Fibroblast of skin of back (primary cell): Measurements from ENCODE around the gene RAB5IF. TPM values are rescaled to one million over a fixed set of nuclear protein-coding genes. Genes with fewer than 3 reads are reported as not detected.
"Not testable (repeated sequence)": the region's sequence is repeated elsewhere in the genome, so short reads cannot be mapped to it uniquely, and the experiment has no call there.

ENCODE experiments used
- DNase-seq: peaks from one replicate; pipeline ENCODE4 v3.0.0-alpha.2; 2013
- polyA plus RNA-seq, 2 experiments: library from polyadenylated mRNA; unstranded; fragments of 120-200 nt; gene quantifications; one replicate each; pipeline ENCODE4 v1.2.1, GENCODE V29; 2013; ENCODE audit not compliant: insufficient read length in 2 of 2

The RAB5IF gene
- polyA plus RNA-seq (2013, experiment 1 of 2; ENCODE audit: insufficient read length): 99.3 TPM
- polyA plus RNA-seq (2013, experiment 2 of 2; ENCODE audit: insufficient read length): 48.1 TPM

GRCh38 chr20:36605399-36606157, at the start of gene RAB5IF:
RAB5IF (plus strand) TSS chr20:36605779; CDS start chr20:36605952, 173 bp downstream.
- peak; percentile 97 for DNase-seq

DNA sequence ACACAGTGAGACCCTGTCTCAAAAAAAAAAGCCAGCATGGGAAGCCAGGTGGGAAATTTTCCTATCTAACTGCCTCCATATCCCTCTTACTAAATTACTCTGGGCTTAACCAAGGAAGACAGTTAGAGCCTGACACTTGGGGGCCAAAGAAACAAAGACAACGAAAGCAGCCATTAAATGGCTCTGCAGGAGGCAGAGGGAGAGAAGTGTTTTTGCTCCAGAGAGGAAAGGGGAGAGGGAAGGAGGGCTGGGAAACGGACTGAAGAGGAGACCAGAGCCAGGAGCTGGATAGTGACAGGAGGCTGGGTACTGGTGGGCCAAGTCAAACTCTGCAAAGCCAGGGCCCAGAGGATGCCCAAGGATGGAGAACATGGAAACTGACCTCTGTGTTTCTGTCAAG, 42.9 kb upstream of the RAB5IF start:
- DNase-seq: no peak

DNA sequence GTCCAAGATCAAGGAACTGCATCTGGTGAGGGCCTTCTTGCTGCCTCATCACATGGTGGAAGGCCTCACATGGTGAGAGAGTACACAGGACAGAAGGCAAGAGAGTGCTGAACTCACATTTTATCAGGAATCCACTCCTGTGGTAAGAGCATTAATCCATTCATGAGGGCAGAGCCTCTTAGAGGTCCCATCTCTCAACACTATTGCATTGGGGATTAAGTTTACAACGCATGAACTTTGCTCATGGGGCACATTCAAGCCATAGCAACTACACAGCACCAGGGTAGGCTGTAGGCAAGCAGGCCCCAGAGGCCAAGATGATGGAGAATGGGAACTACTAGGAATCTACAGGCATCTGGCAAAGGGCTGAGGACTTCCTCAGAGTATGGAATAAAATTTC, 42.2 kb upstream of the RAB5IF start:
- no peak for DNase-seq

DNA sequence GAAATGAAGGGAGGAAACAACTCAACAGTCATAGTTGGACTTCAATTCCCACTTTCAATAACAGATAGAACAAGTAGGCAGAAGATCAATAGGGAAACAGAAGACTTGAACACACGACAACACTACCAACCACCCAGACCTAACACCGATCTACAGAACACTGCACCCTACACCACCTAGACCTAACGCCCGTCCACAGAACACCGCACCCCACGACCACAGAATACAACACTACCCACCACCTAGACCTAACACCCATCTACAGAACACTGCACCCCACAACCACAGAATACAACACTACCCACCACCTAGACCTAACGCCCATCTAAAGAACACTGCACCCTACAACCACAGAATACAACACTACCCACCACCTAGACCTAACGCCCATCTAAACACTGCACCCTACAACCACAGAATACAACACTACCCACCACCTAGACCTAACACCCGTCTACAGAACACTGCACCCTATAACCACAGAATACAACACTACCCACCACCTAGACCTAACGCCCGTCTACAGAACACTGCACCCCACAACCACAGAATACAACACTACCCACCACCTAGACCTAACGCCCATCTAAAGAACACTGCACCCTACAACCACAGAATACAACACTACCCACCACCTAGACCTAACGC, 41.4 kb upstream of the RAB5IF start:
- not testable (repeated sequence) for DNase-seq

DNA sequence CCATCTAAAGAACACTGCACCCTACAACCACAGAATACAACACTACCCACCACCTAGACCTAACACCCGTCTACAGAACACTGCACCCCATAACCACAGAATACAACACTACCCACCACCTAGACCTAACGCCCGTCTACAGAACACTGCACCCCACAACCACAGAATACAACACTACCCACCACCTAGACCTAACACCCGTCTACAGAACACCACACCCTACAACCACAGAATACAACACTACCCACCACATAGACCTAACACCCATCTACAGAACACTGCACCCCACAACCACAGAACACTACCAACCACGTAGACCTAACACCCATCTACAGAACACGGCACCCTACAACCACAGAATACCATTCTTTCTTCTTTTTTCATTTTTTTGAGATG, 40.9 kb upstream of the RAB5IF start:
- not testable (repeated sequence) for DNase-seq

GRCh38 chr20:36565520-36565919, 40.1 kb upstream of the RAB5IF start:
- no peak for DNase-seq

DNA sequence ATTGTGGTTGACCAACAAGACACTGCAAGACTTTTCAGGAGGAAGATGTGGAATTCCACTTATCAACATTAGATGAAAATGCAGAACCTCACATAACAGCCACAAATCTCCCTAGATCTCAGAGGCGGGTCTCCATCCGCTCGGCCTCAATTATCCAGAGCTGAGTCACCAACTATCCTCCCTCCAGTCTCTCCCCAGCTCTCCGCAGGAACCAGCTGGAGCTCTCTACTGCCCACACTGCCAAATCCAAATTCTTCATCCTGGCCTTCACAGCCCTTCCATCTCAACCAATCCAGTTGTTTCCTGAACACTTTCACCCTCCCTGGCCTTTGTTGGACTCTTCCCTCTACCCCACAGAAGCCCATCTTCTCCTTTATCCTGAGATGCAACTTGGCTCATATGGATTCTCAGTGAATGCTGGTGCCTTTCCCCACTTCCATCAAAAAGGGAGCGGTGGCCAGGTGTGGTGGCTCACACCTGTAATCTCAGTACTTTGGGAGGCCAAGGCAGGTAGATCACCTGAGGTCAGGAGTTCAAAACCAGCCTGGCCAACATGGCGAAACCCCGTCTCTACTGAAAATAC, 35.6 kb upstream of the RAB5IF start:
- peak; percentile 65 for DNase-seq

DNA sequence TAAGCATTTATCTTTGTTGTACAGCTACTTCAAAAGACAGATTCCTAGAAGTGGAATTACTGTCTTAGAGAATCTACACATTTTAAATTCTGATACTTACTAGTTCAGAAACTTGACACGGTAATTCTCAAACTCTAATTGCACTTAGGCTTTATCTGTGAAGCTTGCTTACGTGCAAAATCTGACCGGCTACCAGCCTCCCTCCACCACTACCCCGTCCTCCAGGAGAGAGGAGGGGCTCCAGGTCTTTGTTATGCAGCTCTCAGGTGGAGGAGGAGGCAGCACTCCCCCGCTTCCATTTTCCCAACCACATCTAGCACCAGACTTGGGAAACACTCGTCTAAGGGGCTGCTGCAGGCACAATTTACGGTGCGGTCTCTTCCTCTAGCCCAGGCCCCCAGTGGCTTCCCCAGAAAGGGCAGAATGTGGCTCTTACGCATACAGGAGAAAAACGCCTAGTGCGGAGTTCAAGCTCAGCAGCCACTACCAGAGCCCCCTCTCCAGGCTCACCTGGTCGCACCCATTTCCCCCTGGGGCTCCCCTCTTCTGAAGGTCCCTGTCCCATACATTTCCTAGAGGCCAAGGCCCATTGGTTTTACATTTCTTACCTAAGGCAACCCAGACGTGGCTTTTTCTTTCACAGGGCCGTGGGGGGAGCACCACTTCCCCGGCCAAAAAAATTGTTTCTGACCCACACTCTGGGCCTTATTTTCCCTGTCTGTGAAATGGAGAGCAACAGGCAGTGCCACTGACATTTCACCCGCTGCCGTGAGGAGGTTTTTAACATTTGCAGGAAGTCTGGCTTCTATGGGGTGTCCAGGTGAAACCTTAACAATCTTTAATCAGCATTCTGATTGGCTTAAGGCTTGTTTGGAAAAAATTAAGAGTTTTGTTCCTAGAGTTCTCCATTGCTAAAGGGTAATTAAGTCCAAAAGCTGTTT, 33.7 kb upstream of the RAB5IF start:
- no peak for DNase-seq

DNA sequence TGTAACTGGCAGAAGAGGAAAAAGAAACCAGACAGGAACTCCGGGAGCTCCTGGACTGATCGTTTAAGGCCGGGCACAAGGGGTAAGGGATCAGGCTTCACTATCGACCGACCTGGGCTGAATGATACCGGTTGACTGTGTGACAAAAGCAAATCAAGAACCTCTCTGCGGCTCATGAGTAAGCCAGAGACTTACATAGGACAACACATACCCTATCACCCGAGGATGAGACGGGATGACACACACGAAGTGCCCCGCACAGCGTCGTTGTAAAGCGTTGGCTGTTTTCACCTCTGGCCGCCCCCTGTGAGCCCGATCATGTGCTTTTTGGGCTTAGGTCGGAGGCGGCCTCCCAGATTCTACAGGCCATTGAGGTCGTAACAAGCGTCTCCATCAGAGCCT, 32.9 kb upstream of the RAB5IF start:
- peak; percentile 48 for DNase-seq

DNA sequence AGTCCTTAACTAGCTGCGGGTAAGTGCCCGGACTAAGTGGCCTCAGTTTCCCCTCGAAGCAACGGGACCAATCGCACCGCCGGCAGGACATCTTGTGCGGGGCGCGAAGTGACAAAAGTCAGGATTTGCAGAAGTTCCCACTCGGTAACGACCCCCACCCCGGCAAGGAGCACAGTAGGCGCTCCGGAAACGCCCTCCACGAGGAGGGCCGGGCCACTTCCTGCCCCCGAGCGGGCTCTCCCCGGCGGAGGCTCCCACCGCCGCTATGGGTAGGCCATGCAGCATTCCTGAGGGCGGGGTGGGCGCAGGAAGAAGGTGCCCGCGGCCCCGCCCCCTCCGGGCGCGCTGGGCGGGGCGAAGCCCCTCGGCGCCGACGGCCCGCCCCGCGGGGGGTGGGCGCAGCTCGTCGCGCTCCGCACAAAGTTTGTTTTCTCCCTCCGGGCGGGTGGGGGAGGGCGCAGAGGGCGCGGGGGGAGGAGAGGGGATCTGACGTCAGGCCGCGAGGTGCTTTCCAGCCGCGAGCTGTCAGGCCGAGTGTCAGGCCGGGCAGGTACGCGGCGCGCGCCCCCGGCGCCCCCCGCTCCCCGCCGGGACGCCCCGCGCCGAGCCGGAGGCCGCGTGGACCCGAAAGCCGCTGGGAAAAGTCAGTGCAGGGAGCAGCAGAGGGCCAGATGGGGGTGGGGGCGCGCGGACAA, 32.3 kb upstream of the RAB5IF start, which contains the start of gene TGIF2:
Gene TGIF2 (plus strand): TSS at position 495 of the 695 bp plus-strand sequence. CDS start 5,178 bp downstream, outside the sequence.
- peak; percentile 93 for DNase-seq

DNA sequence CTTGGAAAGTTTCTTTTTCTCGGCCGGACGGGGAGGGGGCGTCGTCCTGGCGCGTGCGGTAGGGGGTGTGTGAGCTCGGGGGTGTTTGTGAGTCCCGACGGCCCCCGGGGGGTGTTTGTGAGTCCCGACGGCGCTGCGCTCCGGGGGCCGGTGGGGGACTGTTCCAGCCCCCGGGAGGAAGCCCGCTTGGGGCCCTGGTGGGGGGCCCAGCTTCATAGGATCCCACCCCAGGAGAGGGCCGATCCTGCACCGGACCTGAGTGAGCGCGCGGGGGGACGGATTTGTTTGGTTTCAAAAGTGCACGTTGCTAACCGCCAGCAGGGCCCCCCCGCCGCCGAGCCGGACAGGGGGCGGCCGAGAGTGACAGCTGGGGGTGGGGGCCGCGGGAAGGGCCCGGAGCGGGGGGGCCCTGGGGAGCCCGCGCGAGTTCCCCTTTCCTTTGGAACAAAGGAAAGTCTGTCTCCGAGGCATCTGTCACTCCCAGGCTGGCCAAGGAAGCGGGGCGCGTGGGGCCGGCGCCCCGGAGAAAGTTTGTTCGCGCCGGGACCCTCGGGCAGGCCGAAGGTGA, 31.7 kb upstream of the RAB5IF start:
- no peak for DNase-seq

DNA sequence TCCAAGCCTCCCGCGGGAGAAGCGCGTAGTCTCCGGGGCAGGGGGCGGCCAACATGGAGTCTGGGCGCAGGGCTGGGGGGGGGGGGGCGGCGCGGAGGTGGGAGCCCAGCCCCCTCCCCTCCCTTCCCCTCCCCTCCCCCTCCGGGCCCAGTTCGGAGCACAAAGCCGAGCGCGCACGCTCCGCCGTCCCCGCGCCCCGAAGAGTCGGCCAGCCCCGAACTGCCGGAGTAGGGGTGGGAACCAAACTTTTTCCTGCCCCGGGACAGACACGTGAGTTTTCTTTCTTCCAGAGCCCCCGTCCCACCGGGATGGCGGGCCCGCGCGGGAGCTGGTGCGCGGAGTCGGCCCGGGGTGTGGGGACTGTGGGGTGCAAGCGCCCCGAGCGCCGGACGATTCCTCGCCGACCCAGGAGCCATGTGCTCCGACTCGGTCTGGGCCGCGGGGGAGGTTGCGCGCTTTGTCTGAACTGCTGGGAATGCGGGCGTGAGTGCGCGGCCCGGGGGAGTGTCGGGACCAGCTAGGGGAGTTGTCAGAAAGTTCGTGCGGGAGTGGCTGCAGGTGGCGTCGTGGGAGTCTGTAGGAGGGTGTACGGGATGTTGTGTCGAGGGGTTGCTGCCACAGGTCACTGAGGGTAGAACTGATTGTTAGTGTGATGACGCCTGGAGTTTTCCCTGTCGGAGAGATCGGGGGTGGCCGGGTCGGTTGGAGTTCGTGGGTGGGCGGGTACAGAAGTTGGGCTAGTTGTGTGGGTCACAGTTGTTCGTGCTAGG, 31.0 kb upstream of the RAB5IF start:
- peak; percentile 48 for DNase-seq

GRCh38 chr20:36576081-36576445, 29.5 kb upstream of the RAB5IF start:
- no peak for DNase-seq

- no peak for DNase-seq
Observed at GRCh38 chr20:36578356-36579041, 27.1 kb upstream of the RAB5IF start.

DNA sequence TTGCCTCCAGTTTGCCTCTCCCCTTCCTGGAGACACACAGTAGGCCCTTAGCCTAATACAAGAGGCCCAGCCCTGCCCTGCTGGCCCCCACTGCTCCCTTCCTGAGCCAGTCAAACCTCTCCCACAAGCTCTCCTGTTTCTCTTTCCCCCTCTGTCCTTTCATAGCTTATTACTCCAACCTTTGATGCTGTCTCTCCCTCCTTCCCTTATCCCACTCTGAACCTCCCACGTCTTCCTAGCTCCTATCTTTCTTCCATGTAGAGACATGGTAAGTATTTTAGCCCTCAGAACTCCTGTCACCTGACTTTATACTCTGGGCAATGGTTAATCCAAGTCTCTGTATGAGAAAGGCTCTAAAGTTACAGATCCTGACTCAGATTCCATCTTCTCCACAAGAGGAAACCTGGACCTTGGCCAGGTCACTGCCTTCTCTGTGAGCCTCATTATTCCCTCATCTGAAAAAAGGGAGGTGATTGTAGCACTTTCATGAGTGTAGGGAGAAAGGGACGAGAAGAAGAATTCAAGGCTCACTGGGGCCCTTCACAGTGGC, 25.5 kb upstream of the RAB5IF start:
- DNase-seq: no peak

DNA sequence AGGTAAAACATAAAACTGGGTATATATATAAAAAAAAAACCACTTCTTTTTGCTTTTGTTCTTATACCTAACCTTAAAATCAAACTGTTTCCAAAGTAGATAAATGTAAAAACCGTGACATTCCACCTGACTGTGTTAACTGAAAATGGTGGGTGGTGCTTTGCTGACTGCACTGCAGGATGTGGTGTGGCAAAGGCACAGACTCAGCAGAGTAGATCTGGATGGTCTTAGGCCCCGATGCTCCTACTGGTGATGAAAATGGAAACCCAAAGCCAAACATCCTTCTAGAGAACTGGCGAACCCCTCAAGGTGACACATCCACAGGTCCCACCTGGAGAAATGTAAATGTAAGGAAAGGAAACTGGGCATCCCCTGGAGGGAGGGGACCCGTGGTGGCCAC, 23.3 kb upstream of the RAB5IF start:
- no peak for DNase-seq

- no peak for DNase-seq
Observed at GRCh38 chr20:36582821-36583220, 22.8 kb upstream of the RAB5IF start.

- no peak for DNase-seq
Observed at GRCh38 chr20:36584018-36584481, 21.5 kb upstream of the RAB5IF start.

GRCh38 chr20:36585410-36586125, 20.0 kb upstream of the RAB5IF start:
- peak; percentile 80 for DNase-seq
